SW 1271 (cell line): Measurements from ENCODE around the gene IPPK.

Source experiments
- DNase-seq, 2 experiments: peaks; one replicate each; lab custom pipeline; 2025; lab: John Stamatoyannopoulos, UW

The IPPK gene

DNA sequence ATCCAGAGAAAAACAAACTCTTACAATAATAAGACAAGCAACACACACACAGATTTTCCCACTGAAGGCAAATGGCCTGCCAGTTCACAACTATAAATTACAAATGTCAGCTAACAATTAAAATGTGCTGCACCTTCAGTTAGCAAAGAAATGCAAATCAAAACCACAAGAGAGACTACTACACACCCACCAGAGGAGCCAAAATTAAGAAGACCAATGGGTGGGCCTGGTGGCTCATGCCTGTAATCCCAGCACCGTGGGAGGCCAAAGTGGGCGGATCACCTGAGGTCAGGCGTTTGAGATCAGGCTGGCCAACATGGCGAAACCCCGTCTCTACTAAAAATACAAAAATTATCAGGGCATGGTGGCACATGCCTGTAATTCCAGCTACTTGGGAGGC is 15.1 kb upstream of the IPPK start:
- no peak for DNase-seq

DNA sequence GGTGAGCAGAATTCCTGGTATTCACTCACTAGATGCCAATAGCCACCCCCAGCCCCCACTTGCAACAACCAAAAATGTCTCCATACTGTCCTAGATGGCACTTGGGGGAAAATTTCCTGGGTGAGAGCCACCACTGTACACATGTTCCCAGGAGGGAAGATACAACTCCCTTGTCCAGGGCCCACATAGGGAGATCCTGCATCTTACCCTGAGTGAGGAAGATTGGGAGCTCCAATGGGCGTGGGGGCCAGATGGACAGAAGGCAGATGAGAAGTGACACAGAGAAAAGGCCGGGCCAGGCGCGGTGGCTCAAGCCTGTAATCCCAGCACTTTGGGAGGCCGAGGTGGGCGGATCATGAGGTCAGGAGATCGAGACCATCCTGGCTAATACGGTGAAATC is 12.3 kb upstream of the IPPK start:
- no peak for DNase-seq

DNA sequence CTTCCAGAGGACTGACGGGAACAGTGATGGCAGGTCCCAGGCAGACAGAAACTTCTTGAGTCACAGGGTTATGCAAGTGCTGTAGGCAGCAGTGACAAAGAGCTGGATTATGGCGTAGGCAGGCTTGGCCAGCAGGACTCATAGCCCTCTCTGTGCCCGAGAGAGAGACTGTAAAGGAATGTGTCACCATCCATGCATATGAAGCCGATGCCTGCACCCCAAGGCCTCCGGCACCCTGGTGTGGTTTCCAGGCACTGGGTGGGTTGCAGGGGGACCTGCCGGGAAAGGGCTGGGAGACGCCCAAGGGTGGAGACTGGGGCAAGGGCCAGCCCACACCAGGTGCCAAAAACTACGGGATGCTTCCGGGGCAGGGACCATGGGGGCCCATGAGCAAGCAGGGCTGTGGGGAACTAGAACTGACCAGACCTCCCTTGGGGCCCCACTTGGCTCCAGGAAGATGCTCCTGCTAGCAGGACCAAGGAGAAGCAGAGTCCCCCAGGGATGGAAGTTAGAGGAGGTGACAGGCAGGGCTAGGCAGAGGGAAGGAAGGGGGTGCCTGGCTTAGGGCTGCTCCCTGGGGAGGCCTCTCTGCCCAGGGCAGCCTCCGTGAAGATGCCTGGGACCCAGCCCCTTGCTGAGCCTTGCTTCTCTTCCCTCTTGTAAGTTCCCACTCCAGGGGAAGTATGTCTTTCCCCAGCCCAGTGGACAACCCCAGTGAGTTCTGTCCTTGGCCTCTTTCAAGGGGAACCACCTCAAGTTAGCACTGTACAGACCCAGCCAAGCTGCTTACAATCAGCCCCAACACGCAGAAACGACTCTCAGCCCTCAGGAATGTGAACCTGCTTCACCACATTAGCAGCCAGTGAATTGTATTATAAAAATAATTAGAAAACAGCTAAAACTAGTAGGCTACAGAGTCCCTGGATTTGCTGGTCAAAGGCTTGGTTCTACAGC is 10.5 kb upstream of the IPPK start:
- no peak for DNase-seq

DNA sequence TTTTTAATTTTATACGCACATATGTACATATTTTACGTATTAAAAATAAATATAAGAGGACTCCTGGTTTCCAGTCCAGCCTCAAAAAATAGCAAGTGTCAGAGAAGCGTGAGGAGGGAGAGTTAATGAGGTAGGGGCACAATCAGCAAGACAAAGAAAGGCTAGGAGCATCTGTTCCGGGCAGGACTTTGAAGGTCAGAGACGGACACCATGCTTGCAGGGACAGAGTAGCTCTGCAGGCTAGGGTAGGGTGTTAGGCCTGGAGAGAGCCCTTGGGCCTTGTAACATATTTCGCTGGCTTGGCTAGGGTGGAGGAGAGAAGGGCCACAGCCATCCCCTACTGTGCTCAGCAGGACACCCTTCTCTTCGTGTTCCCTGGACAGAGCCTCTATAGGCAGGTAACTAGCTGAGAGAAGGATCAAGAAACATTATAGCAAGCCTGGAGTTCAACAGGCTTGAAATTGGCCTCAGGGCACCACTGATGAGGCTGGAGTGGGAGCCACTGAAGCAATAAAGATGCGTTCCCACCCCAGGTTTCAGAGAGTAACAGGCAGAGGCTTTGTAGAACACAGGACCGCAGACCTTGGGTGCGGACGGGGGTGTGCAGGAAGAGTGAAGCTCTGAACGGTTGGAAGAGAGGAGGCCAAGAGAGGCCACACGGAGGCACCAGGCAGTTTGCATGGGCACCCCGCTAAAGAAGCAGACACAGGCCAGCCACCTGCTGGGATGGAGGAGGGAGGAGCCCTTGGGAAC is 9.7 kb upstream of the IPPK start:
- no peak for DNase-seq

GRCh38 chr9:92671323-92671722 is 1.4 kb upstream of the IPPK start:
- DNase-seq, result peak; percentile 73 to 77

- DNase-seq, result no peak
These were observed 423 bp downstream of the IPPK start for GRCh38 chr9:92669527-92669889.

DNA sequence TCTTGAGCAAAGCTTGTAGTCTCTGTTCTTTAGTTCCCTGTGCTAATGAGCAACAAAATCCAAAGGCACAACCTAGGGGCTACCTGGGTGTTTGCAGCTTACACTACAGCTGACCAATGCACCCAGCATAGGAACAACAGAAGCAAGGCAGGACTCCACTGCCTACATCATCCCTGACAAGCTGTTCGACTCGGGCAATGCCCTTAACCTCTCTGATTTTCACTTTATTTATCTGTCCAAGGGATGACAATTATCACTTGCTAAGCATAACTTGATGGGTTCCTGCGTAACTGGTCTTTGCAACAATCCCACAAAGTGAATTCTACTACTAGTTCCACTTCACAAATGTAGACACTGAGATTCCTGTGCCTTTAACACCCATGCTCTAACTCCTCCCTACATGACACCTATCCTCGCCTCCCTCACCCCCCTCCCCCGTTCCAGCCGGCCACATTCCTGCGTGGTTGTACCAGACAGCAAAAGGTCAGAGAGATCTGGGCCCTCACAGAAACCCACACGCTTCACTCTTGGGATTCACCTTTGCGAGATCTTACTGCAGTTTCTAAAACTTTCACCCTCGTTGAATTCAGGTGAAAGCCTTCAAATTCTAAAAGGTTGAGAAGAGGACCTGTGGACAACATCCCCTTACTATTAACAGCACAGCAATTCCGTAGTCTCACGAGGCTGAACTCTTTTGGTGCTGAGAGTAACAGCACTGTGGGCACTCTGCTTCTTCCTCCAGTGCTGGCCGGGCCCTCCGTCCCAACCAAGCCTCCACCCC is 995 bp downstream of the IPPK start:
- peak; percentile 30 to 63 for DNase-seq

DNA sequence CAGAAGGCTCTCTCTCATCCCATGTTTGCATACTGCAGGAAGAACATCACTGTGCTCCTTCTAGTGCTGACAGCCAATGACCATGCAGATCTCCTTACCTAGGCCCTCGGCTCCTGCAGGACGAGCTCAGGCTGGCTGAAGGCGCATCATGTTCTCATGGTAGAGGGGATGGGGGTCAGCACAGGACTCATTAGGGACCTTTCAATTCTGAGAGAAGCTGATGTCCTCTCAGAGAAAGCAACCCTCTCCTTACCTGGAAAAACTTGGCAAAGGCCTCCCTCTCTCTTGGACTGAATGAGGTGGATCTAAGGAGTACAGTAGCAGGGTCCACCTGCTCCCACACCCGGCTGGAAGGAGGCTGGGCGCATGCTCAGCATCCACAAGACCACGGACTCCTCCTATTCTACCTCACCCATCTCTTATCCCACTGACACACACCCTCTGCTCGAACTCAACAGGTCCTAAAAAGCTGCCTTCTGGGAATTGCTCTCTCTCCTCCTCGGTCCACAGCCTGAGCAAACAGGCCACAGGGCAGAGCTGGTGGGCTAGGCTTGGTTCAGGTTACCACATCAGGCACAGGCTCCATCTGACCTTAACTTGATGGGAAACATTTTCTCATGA is 2.9 kb downstream of the IPPK start:
- no peak for DNase-seq

- no peak for DNase-seq
These were observed 3.7 kb downstream of the IPPK start for GRCh38 chr9:92666236-92666635.

DNA sequence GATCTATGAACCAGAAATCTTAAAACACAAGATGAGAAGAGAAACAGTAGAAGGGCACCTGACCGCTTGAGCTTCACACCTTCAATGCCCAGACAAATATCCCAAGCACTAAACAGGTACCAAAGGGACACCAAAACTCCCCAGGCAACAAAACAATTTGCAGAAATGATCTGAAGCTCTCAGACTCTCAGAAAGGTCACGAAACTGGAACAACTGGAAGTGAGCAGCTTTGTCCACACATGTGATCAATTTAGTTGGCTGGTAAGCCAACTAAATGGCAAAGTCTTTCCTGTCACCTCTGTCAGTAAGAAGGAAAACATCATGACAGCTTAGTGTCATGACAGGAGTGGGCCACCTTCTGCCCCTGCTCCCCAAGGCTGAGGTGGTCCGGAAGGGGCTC is 4.1 kb downstream of the IPPK start:
- DNase-seq, result no peak

DNA sequence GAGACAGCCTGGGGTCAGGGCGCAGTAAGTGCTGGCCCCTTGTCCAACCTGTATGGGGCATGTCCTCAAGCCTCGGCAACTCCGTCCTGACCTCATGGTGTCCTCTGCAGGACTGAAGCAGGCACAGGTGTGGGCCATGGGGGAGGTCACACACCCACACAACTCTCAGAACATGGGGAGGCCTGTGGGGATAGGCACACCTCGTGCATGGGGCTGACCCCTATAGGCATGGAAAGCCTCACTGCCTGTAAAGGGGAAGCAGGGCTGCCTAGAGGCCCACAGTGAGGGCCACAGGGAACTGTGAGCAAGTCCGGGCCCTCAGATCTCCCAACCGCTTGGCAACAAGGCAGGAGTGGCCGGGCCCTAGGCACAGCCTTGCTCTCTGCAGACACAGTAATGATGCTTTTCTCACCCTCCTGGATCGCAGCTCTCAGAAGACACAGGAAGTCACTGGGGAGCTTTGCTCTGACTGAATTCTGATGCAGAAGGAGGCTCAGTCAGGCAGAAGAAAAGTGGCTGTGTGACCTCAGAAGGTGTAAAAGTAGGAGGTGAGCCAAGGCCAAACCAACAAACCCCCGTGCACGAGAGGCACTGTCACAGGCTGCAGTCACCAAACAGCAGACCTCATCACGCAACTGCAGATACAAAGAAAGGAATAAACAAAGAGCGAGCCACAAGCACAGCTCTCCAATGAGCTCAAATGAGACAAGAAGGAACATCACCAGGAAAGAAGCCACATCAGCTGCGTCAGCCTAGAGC is 5.4 kb downstream of the IPPK start:
- DNase-seq, result no peak

GRCh38 chr9:92663951-92664350 is 6.0 kb downstream of the IPPK start:
- no peak for DNase-seq

GRCh38 chr9:92663126-92663525 is 6.8 kb downstream of the IPPK start:
- no peak for DNase-seq

DNA sequence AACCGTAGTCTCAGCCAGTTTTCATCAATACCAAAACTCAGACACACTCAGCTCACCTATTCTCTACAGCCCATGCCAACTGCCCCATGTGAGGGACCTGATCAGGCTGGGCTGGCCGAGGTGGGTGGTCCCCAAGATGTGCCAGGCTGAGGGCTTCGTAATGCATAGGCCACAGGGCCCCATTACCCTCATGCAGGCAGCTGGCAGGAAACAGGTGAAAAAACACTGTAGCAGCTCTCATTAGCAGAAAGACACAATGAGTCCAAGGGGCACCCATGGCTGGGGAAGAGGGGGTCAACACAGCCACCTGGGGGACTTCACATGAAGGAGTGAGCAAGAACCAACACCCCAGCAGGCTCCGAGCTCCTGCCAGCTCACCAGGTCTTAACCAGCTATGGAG is 8.2 kb downstream of the IPPK start:
- DNase-seq, result no peak

GRCh38 chr9:92661127-92661526 is 8.8 kb downstream of the IPPK start:
- no peak for DNase-seq

GRCh38 chr9:92660266-92660665 is 9.7 kb downstream of the IPPK start:
- no peak for DNase-seq

GRCh38 chr9:92659601-92660000 is 10.3 kb downstream of the IPPK start:
- no peak for DNase-seq

- no peak for DNase-seq
These were observed 11.3 kb downstream of the IPPK start for GRCh38 chr9:92658611-92659010.

DNA sequence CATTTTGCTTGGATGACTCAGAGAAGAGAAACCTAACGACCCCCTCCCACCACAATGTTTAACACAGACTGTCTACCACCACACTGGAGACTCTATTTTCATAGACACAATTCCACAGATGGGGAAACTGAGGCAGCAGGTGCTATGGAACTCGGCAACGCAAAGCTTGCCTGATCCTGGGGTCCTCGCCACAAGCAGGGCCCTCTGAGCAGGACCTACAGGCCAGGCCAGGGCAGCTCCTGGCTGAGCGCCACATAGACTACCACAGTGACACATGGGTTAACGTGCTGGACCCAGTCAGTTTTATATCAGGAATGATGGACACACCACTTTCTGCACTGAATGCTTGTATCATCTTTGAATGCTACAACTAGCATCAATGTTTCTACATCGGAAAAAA is 11.8 kb downstream of the IPPK start:
- DNase-seq, result no peak

GRCh38 chr9:92657296-92658094 is 12.4 kb downstream of the IPPK start:
- no peak for DNase-seq

DNA sequence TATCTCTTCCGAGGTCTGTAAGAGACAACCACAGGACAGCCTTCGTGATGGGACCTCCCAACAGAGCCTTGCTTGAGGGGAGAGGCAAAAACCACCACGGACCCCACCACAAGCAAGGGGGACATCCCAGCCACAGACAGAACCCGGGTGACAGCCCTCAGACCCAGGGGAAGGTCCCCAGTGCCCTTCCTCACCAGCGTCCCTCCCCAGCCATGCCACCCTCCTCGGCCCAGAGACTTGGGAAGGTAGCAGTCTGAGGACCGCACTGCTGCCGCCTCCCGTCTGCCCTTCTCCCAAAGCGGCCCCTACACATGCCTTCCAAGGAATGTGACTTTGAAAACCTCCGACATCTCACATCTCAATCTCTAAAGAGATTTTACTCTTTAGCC is 13.4 kb downstream of the IPPK start:
- no peak for DNase-seq
